Neural progenitor cell (in vitro differentiated cells): ENCODE data around the gene PIP4K2A. TPM values are rescaled to one million over a fixed set of nuclear protein-coding genes. Genes with fewer than 3 reads are reported as not detected.

Experiments
- DNase-seq: peaks from one replicate; pipeline ENCODE4 v3.0.0-alpha.2; 2016; ENCODE audit warnings: low spot score
- H2AFZ ChIP-seq: fragments of 200-600 bp; sonication (generic); replicated peaks from 2 replicates; pipeline ENCODE4 v1.6.1; 2016; ENCODE audit warnings: antibody characterized with exemption
- H3F3A ChIP-seq: fragments of 200-600 bp; sonication (generic); 2 replicates; pipeline ENCODE4 v1.6.1; 2016; ENCODE audit warnings: antibody characterized with exemption, low read depth
- H3K27ac ChIP-seq: fragments of 200-600 bp; sonication (generic); 2 replicates; pipeline ENCODE4 v1.5.1; 2016; ENCODE audit warnings: mild to moderate bottlenecking
- H3K27me3 ChIP-seq: fragments of 200-600 bp; sonication (generic); 2 replicates; pipeline ENCODE4 v1.6.1; 2016; ENCODE audit warnings: mild to moderate bottlenecking, moderate library complexity
- H3K36me3 ChIP-seq: fragments of 200-600 bp; sonication (generic); 2 replicates; pipeline ENCODE4 v1.5.1; 2016
- H3K4me1 ChIP-seq: fragments of 200-600 bp; sonication (generic); 2 replicates; pipeline ENCODE4 v1.6.1; 2016; ENCODE audit warnings: mixed run types
- H3K4me2 ChIP-seq: fragments of 200-600 bp; sonication (generic); 2 replicates; pipeline ENCODE4 v1.6.1; 2016
- H3K4me3 ChIP-seq: fragments of 200-600 bp; sonication (generic); 2 replicates; pipeline ENCODE4 v1.5.1; 2016
- H3K79me2 ChIP-seq: fragments of 200-600 bp; sonication (generic); 2 replicates; pipeline ENCODE4 v1.6.1; 2016; ENCODE audit warnings: low read depth
- H3K9ac ChIP-seq: fragments of 200-600 bp; sonication (generic); 2 replicates; pipeline ENCODE4 v1.6.1; 2016
- H3K9me3 ChIP-seq: fragments of 200-600 bp; sonication (generic); 2 replicates; pipeline ENCODE4 v1.5.1; 2016; ENCODE audit warnings: low read depth
- H4K20me1 ChIP-seq: fragments of 200-600 bp; sonication (generic); 2 replicates; pipeline ENCODE4 v1.6.1; 2016; ENCODE audit warnings: low read depth
- H3K27ac Mint-ChIP-seq: 3 replicates; pipeline ENCODE4 v1.8.0; 2021; ENCODE audit warnings: mixed read lengths
- H3K27me3 Mint-ChIP-seq: 2 replicates; pipeline ENCODE4 v1.8.0; 2022; ENCODE audit warnings: low read depth, mild to moderate bottlenecking, inconsistent platforms, moderate library complexity, mixed read lengths; ENCODE audit not compliant: insufficient read depth
- H3K36me3 Mint-ChIP-seq: 3 replicates; pipeline ENCODE4 v1.8.0; 2021; ENCODE audit warnings: mixed read lengths
- H3K4me1 Mint-ChIP-seq: 3 replicates; pipeline ENCODE4 v1.8.0; 2021; ENCODE audit warnings: mixed read lengths
- H3K4me3 Mint-ChIP-seq: 3 replicates; pipeline ENCODE4 v1.8.0; 2021; ENCODE audit warnings: mild to moderate bottlenecking, moderate library complexity, mixed read lengths
- H3K9me3 Mint-ChIP-seq: 3 replicates; pipeline ENCODE4 v1.8.0; 2020; ENCODE audit warnings: mixed read lengths
- EZH2 ChIP-seq: fragments of 200-600 bp; sonication (generic); IDR thresholded peaks from 2 replicates; pipeline ENCODE4 v1.6.1; 2017; ENCODE audit warnings: antibody characterized with exemption, mild to moderate bottlenecking, moderate library complexity
- EZH2phosphoT487 ChIP-seq: fragments of 200-600 bp; sonication (generic); IDR thresholded peaks from 2 replicates; pipeline ENCODE4 v1.6.1; 2017; ENCODE audit warnings: antibody characterized with exemption
- total RNA-seq: library from RNA; depleted of rRNA; stranded (reverse); fragments of >200 nt; gene quantifications from 2 replicates; pipeline ENCODE4 v1.2.3, GENCODE V29; 2015; ENCODE audit warnings: low replicate concordance
- TF ChIP-seq, protein P1 (sequence below): fragments of 200-600 bp; sonication (generic); IDR thresholded peaks from 2 replicates; pipeline ENCODE4 v1.5.1; 2017; ENCODE audit warnings: antibody characterized with exemption, mild to moderate bottlenecking

Gene PIP4K2A
- total RNA-seq, 1 donor from 2014 or later, result 37.6 TPM

DNA sequence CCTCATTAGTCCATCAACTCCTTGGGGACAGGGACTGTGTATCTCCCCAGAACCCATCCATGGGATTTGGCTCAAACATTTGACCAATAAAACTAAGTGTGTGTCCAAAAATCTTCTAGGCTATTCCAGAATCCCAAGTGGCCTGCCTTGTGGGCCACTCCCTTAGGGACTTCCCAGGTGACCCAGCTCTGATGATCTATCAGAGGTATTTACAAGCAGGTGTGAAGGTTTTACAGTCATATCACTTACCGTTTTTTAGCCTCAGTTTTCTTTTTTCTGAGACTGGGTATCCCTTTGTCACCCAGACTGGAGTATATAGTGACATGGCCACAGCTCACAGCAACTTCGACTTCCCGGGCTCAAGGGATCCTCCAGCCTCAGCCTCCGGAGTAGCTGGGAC is 64.4 kb downstream of the PIP4K2A start:
- H3K36me3 Mint-ChIP-seq, result peaks cover 2% of the 10 kb centered on the region
- Histone ChIP-seq H3K4me3 (no peak overlapping the region), H3K27ac (no peak overlapping the region), H3F3A (no peaks in the 10 kb centered on the region), H3K27me3 (no peaks in the 10 kb centered on the region), H3K9ac (no peak overlapping the region), H2AFZ (no peak overlapping the region), H3K79me2 (peaks cover 53% of the 10 kb centered on the region), H3K4me2 (no peak overlapping the region), H4K20me1 (no peaks in the 10 kb centered on the region), H3K9me3 (no peaks in the 10 kb centered on the region), H3K36me3 (no peaks in the 10 kb centered on the region), H3K4me1 (peaks cover 53% of the 10 kb centered on the region)
- no peak for DNase-seq
- peaks cover 53% of the 10 kb centered on the region for H3K4me1 Mint-ChIP-seq
- no peak overlapping the region for H3K4me3 Mint-ChIP-seq
- TF ChIP-seq EZH2phosphoT487 (no peak), EZH2 (no peak)
- TF ChIP-seq, protein P1, sequence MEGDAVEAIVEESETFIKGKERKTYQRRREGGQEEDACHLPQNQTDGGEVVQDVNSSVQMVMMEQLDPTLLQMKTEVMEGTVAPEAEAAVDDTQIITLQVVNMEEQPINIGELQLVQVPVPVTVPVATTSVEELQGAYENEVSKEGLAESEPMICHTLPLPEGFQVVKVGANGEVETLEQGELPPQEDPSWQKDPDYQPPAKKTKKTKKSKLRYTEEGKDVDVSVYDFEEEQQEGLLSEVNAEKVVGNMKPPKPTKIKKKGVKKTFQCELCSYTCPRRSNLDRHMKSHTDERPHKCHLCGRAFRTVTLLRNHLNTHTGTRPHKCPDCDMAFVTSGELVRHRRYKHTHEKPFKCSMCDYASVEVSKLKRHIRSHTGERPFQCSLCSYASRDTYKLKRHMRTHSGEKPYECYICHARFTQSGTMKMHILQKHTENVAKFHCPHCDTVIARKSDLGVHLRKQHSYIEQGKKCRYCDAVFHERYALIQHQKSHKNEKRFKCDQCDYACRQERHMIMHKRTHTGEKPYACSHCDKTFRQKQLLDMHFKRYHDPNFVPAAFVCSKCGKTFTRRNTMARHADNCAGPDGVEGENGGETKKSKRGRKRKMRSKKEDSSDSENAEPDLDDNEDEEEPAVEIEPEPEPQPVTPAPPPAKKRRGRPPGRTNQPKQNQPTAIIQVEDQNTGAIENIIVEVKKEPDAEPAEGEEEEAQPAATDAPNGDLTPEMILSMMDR, result no peak
- peaks cover 3% of the 10 kb centered on the region for H3K27me3 Mint-ChIP-seq
- H3K9me3 Mint-ChIP-seq, result no peaks in the 10 kb centered on the region
- H3K27ac Mint-ChIP-seq, result no peak overlapping the region

DNA sequence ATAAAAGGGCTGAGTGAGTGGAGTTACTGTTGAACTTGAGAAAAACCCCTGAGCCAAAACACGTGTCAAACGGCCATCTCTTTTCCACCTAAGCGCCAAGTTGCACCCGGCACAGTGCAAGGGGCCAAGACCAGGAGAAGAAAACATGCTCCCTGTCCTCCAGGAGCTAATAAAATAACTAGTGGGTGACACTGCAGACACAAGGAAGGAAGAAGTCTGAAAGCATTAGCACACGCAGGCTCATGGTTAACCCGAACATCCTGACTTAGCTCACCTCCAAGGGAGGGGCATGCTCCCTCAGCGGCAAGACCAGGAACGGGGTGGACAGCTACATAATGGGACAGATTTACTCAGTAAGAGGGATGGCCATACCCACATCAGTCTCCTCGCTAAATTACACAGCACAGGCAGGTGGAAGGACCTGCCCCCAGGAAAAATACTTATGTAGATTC is 65.0 kb downstream of the PIP4K2A start:
- peaks cover 48% of the 10 kb centered on the region for H3K4me1 Mint-ChIP-seq
- H2AFZ ChIP-seq, result no peak overlapping the region
- no peak overlapping the region for H3K27ac Mint-ChIP-seq
- H4K20me1 ChIP-seq, result no peaks in the 10 kb centered on the region
- DNase-seq, result no peak
- no peak overlapping the region for H3K4me3 ChIP-seq
- H3K9me3 Mint-ChIP-seq, result peaks cover 2% of the 10 kb centered on the region
- no peak overlapping the region for H3K4me3 Mint-ChIP-seq
- H3K79me2 ChIP-seq, result peaks cover 55% of the 10 kb centered on the region
- H3K27me3 Mint-ChIP-seq, result peaks cover 3% of the 10 kb centered on the region
- H3K27me3 ChIP-seq, result no peaks in the 10 kb centered on the region
- H3F3A ChIP-seq, result no peaks in the 10 kb centered on the region
- H3K36me3 Mint-ChIP-seq, result peaks cover 2% of the 10 kb centered on the region
- no peak overlapping the region for H3K27ac ChIP-seq
- H3K36me3 ChIP-seq, result no peaks in the 10 kb centered on the region
- H3K4me2 ChIP-seq, result no peak overlapping the region
- peaks cover 47% of the 10 kb centered on the region for H3K4me1 ChIP-seq
- no peaks in the 10 kb centered on the region for H3K9me3 ChIP-seq
- no peak for TF ChIP-seq EZH2
- TF ChIP-seq EZH2phosphoT487, result no peak
- TF ChIP-seq, protein P1, result no peak
- no peak overlapping the region for H3K9ac ChIP-seq

DNA sequence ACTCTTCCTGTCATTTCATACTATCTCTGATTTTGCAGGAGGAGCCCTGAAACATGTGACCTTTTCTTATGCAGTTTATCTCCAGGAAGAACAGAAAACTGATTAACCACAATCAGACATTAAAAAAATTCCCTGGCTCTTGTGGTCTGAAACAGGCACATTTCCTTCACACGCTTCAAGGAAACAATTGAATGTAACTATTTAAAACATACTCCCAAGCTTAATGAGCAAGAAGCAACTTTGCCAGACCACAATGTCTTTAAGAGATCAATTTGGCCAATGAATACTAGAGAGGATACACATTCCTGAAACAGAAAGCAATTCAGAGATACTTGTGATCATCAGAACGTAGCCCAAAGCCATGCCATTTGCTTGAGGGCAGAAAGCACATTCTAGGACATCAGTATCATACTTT is 65.8 kb downstream of the PIP4K2A start:
- Histone ChIP-seq H3K79me2 (peaks cover 53% of the 10 kb centered on the region), H2AFZ (no peak overlapping the region), H3K4me2 (no peak overlapping the region), H3K36me3 (no peaks in the 10 kb centered on the region), H3K4me1 (peaks cover 41% of the 10 kb centered on the region), H3K9me3 (no peaks in the 10 kb centered on the region), H3F3A (no peaks in the 10 kb centered on the region), H3K27ac (no peak overlapping the region), H3K27me3 (no peaks in the 10 kb centered on the region), H3K4me3 (no peak overlapping the region), H3K9ac (no peak overlapping the region), H4K20me1 (no peaks in the 10 kb centered on the region)
- Mint-ChIP-seq H3K4me1 (peaks cover 42% of the 10 kb centered on the region), H3K9me3 (peaks cover 2% of the 10 kb centered on the region), H3K27me3 (peaks cover 3% of the 10 kb centered on the region), H3K4me3 (no peak overlapping the region), H3K27ac (no peak overlapping the region), H3K36me3 (peaks cover 2% of the 10 kb centered on the region)
- DNase-seq, result no peak
- TF ChIP-seq EZH2 (no peak), EZH2phosphoT487 (no peak)
- TF ChIP-seq, protein P1, result no peak
